Lung microvascular endothelial cell (primary cell): Measurements from ENCODE around the gene ARID1A. TPM values are rescaled to one million over a fixed set of nuclear protein-coding genes. Genes with fewer than 3 reads are reported as not detected.
"Not testable (repeated sequence)": the region's sequence is repeated elsewhere in the genome, so short reads cannot be mapped to it uniquely, and the experiment has no call there.

ENCODE experiments used
- DNase-seq, 2 donors: peaks; one replicate each; pipeline versions ENCODE4 v3.0.0 to v3.0.0-alpha.2; 2010; ENCODE audit warnings: low read depth in 2 of 2
- total RNA-seq: library from RNA; depleted of rRNA; stranded (reverse); fragments of >200 nt; gene quantifications from 2 replicates; pipeline ENCODE4 v1.2.1, GENCODE V29; 2014

ARID1A gene
- 7.8 and 9.5 TPM in 2 replicates for total RNA-seq

GRCh38 chr1:26695356-26696118 lies at the start of gene ARID1A:
ARID1A (plus strand) TSS chr1:26696015; CDS start chr1:26696404, 389 bp downstream.
- peak; percentile 98 for DNase-seq

GRCh38 chr1:26664802-26665201 lies 31.0 kb upstream of the ARID1A start:
- no peak for DNase-seq

GRCh38 chr1:26666855-26667254 lies 29.0 kb upstream of the ARID1A start:
- DNase-seq, result no peak

- DNase-seq, result not testable (repeated sequence)
These were observed 27.6 kb upstream of the ARID1A start for GRCh38 chr1:26668106-26668786.

GRCh38 chr1:26677306-26678115 lies 18.3 kb upstream of the ARID1A start:
- peak; percentile 20 to 85 for DNase-seq

GRCh38 chr1:26684763-26685508 lies 10.9 kb upstream of the ARID1A start:
- no peak for DNase-seq

- peak in 1 of 2 donors; percentile 13 for DNase-seq
These were observed 9.0 kb upstream of the ARID1A start for GRCh38 chr1:26686795-26687194.

GRCh38 chr1:26689504-26689903 lies 6.3 kb upstream of the ARID1A start:
- no peak for DNase-seq

- DNase-seq, result peak in 1 of 2 donors; percentile 87
These were observed 5.7 kb upstream of the ARID1A start for GRCh38 chr1:26690157-26690556.

GRCh38 chr1:26690576-26691031 lies 5.2 kb upstream of the ARID1A start:
- DNase-seq, result peak in 1 of 2 donors; percentile 68

GRCh38 chr1:26692211-26692792 lies 3.5 kb upstream of the ARID1A start:
- peak; percentile 88 to 92 for DNase-seq

GRCh38 chr1:26692793-26693490 lies 2.9 kb upstream of the ARID1A start:
- peak; percentile 98 to 99 for DNase-seq

GRCh38 chr1:26693599-26694572 lies 1.9 kb upstream of the ARID1A start:
- peak in 1 of 2 donors; percentile 6 for DNase-seq

- DNase-seq, result no peak
These were observed 1.0 kb upstream of the ARID1A start for GRCh38 chr1:26694638-26695355.

- DNase-seq, result no peak
These were observed 371 bp downstream of the ARID1A start for GRCh38 chr1:26696119-26696653.

- DNase-seq, result peak; percentile 44 to 45
These were observed 1.0 kb downstream of the ARID1A start for GRCh38 chr1:26696654-26697430.

- no peak for DNase-seq
These were observed 1.7 kb downstream of the ARID1A start for GRCh38 chr1:26697431-26697977.
